ENCODE results near the gene KRTAP29-1.

DNA sequence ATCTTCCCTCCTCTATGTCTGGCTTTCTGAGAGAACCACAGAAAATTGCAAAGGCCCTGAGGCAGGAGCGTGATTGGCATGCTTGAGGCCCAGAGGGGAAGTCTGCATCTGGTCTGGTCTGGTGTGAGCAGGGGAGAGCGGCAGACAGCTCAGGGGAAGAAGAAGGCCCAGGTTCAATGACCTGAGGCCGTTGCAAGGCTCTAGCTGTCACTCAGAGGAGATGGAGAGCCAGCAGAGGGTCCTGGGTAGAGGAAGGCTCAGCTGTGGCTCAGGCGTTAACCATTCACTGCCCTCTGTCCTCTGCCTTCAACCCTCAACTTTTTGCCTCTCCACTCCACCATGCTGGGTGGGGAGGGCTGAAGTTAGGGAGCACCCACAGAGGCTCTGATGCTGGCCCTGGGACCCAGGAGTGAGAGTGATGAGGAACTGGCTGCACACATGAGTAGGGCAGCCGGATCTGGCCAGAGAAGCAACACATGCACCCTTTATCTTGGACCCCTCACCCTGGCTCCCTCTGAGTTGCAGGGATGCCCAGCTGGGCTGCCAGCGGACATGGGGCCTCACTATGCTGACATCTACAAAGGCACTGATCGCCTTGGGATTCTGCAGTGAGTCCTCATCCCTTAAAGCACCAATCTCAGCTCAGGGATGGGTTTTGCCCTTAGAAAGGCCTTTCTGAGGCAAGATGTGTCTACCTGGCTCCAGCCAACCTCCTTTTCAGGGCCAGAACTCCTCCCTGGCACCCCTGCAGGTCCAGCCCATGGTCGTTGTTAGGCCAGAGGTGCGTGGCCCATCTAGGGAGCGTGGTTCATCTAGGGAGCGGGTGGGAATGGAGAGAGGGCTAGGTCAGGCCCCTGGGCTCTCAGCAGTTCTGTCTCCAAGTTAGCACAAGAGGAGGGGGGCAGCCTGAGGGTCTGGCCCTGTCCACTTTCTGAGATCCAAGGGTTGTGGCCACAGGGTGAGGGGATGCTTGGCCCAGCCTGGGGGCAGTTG is 20.5 kb upstream of the KRTAP29-1 start:
- TF ChIP-seq ZNF776 (tag by site-specific recombination; IDR thresholded peaks at IDR 0.05; ENCODE audit: borderline replicate concordance): no peak
- no peak for TF ChIP-seq ZNF600 (tag by site-specific recombination; IDR thresholded peaks at IDR 0.05)
- no peak for TF ChIP-seq ZBTB17 (tag by site-specific recombination; IDR thresholded peaks at IDR 0.05)
- TF ChIP-seq, protein P1, sequence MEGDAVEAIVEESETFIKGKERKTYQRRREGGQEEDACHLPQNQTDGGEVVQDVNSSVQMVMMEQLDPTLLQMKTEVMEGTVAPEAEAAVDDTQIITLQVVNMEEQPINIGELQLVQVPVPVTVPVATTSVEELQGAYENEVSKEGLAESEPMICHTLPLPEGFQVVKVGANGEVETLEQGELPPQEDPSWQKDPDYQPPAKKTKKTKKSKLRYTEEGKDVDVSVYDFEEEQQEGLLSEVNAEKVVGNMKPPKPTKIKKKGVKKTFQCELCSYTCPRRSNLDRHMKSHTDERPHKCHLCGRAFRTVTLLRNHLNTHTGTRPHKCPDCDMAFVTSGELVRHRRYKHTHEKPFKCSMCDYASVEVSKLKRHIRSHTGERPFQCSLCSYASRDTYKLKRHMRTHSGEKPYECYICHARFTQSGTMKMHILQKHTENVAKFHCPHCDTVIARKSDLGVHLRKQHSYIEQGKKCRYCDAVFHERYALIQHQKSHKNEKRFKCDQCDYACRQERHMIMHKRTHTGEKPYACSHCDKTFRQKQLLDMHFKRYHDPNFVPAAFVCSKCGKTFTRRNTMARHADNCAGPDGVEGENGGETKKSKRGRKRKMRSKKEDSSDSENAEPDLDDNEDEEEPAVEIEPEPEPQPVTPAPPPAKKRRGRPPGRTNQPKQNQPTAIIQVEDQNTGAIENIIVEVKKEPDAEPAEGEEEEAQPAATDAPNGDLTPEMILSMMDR (tag by site-specific recombination; IDR thresholded peaks at IDR 0.05): no peak
- TF ChIP-seq ZNF843 (tag by site-specific recombination; IDR thresholded peaks at IDR 0.05): no peak
- TF ChIP-seq, protein P2, sequence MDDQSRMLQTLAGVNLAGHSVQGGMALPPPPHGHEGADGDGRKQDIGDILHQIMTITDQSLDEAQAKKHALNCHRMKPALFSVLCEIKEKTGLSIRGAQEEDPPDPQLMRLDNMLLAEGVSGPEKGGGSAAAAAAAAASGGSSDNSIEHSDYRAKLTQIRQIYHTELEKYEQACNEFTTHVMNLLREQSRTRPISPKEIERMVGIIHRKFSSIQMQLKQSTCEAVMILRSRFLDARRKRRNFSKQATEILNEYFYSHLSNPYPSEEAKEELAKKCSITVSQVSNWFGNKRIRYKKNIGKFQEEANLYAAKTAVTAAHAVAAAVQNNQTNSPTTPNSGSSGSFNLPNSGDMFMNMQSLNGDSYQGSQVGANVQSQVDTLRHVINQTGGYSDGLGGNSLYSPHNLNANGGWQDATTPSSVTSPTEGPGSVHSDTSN (CRISPR knock-in tag; IDR thresholded peaks at IDR 0.05): no peak

Data from HEK293 (cell line).